D721Med (cell line): ENCODE data around the gene ARMS2.

Experiments
- DNase-seq: peaks from one replicate; pipeline ENCODE4 v3.0.0; 2011; ENCODE audit warnings: low spot score; ENCODE audit not compliant: insufficient read length
- FAIRE-seq: peaks from 2 replicates; lab custom pipeline; 2011; peaks lifted over from hg19 to GRCh38; lab: Jason Lieb, UNC
- TF ChIP-seq, protein P1 (sequence below): IDR thresholded peaks from 2 replicates; pipeline ENCODE4 v1.5.1; 2012; ENCODE audit warnings: mild to moderate bottlenecking, control low read depth; ENCODE audit not compliant: insufficient read depth; ENCODE audit errors: missing control alignments

Gene ARMS2

DNA sequence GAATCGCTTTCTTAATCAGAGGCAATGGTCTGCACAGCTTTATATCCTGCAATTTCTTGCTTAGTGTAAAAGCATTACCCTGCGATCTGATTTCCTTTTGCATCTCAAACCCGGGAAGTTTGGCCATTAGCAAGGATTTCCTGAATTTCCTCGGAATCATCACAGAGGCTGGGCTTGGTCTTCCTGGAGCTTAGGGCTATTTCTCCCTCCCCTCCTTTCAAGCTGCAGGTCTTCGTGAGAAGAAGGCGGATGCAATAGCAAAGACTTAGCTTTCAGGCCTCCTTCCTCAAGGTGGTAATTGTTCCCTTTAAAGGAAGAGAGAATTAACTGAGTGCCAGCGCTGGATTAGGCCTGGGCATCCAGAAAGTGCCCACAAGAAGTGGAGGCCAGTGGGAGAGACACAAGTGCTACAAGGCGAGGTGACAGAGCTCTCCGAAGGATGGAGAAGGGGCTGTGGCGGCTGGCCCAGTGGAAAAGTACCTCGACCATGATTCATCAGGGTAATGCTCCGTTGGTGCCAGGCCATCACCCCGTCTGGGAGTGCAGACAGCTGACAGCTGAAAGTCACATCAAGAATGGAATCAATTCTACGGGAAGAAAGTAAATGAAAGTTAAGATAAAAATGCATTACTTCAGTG, 4.0 kb upstream of the ARMS2 start:
- TF ChIP-seq, protein P1, sequence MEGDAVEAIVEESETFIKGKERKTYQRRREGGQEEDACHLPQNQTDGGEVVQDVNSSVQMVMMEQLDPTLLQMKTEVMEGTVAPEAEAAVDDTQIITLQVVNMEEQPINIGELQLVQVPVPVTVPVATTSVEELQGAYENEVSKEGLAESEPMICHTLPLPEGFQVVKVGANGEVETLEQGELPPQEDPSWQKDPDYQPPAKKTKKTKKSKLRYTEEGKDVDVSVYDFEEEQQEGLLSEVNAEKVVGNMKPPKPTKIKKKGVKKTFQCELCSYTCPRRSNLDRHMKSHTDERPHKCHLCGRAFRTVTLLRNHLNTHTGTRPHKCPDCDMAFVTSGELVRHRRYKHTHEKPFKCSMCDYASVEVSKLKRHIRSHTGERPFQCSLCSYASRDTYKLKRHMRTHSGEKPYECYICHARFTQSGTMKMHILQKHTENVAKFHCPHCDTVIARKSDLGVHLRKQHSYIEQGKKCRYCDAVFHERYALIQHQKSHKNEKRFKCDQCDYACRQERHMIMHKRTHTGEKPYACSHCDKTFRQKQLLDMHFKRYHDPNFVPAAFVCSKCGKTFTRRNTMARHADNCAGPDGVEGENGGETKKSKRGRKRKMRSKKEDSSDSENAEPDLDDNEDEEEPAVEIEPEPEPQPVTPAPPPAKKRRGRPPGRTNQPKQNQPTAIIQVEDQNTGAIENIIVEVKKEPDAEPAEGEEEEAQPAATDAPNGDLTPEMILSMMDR = no peak
- FAIRE-seq (no peak), DNase-seq (no peak)

DNA sequence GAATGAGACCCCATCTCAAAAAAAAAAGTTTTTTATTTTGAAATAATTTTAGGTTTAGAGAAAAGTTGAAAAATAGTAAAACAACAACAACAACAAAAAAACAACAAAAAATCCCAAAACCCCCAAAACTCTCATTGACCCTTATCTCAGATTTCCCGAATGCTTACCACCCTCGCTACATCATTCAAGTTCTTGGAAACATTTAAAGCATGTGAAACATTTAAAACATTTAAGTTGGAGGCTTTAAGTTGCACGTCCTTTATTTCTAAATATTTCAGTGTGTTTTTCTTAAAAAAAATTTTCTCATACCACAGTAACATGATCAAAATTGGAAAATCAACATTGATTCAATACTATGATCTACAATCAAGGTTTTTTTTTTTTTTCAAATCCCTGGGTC, 382 bp upstream of the ARMS2 start:
- DNase-seq = no peak

DNA sequence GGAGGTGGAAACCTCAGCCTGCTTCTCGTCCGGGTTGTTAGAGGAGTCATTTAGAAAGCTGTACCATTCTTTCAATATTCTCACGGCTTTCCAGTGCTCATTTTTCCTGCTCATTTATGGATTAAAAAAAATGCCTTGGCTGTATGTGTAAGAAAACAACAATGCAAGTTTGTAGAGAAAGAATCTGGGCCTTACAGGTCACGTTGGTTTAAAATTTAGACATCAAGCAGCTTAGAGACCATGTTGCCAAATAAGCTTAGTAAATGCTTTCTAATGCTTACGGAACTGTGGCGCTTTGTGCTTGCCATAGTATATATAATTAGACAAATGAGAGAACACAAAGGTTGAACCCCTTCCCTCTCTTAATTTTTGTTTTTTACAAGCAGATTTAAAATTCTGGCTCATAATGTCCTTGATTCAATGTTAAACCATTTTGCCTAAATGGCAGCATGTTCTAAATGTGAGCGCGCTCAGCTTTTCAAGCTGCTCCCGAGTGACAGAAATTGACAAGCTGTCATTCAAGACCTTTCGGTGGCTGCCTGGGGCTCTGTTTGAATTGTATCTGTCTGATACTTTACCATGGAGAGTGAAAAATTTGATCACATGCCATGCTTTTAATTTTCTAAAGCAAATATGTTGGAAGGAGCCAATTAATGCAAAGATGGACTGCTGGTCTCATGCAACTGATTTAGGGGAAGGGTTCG, 1.1 kb downstream of the ARMS2 start:
- TF ChIP-seq, protein P1 = no peak
- DNase-seq (no peak), FAIRE-seq (no peak)

More for the DNA sequence above, 382 bp upstream of the ARMS2 start:
- FAIRE-seq = no peak
- TF ChIP-seq, protein P1 = no peak

DNA sequence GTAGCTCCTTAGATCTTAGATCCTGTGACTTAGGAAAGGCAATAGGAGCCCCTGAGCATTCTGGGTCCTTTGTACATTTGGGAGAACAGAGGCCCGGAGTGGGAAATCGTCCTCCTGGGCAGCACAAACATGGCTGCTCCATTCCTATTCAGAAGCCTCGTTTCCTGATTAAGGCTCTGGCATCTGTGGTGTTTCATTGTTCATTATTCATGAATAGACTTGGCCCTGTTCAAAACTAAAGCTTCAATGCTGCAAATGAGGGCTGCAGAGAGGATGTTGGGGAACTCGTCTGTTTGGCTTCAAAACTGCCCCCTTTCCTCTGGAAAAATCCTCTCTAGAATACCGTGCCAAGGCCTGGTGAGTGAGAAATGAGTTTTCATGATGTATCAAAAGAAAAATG, 3.5 kb downstream of the ARMS2 start:
- TF ChIP-seq, protein P1 = no peak
- DNase-seq = no peak
- no peak for FAIRE-seq

DNA sequence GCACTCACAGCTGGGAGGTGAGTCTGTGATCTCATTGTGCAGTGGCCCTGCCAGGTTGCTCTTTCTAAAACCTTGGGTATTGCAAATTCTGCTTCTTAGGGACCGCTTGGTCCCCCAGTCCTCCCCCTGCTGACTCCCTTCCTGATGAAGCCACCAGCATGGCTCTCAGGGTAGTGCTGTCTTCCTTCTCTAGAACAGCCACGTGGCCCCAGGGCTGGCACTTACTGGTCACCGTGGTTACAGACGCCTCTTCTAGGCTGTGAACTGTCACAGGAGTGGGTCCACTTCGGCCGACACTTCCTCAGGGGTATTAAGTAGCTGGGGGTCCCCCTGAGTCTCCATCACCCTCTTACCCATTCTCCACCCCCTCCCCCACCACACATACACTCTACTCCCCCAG, 4.2 kb downstream of the ARMS2 start:
- FAIRE-seq (no peak), DNase-seq (no peak)
- TF ChIP-seq, protein P1 = no peak

DNA sequence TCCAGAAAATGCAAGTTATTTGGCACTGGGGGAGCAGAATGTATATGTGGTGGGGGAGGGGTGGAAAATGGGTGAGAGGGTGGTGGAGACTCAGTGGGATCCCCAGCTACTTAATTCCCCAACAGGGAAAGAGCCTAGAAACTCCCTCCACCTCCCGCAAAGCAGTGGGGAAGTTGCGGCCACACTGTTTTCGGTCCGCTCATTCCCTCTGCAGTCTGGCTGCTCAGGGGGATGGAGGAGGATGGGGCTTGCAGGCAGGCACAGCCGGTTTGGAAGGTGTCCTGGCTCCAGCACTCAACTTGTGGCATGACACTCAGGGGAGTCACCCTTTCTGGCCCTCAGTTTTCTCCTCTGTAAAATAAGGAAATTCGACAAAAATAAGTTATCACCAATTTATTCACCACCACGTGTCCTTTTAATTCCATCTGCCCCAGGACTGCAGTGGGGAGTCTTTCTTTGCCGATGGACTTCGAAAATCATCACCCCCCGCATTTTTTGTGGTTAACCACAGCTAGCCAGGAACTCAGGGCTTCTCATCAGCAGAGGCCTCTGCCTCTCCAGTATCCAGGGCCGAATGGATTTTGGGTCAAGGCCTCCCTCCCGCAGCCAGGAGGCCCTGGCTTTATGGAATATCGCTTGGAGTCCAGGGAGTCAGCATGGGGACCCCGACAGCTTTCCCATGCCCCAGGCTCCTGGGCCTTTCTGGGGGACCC, 5.3 kb downstream of the ARMS2 start:
- FAIRE-seq = no peak
- TF ChIP-seq, protein P1 = no peak
- DNase-seq = no peak
